ENCODE results near the gene FAM120B.

FAM120B gene

GRCh38 chr6:170440437-170440836, 133.9 kb downstream of the FAM120B start:
- Histone ChIP-seq H3K27ac (ENCODE audit: insufficient read depth, low read depth, low read length, poor library complexity, severe bottlenecking) (no peak overlapping the region), H3K4me1 (ENCODE audit: control insufficient read depth, insufficient read depth, low read length) (peaks cover 35% of the 10 kb centered on the region), H3K9me3 (ENCODE audit: control insufficient read depth, low read length) (no peaks in the 10 kb centered on the region), H3K27me3 (ENCODE audit: control insufficient read depth, insufficient read depth, low read length, poor library complexity, severe bottlenecking) (no peaks in the 10 kb centered on the region), H3K4me3 (ENCODE audit: insufficient read depth, low read depth, low read length) (no peak overlapping the region), H3K36me3 (ENCODE audit: control insufficient read depth, insufficient read depth, low read length) (no peaks in the 10 kb centered on the region)
- 91 to 92% methylated on average over 14 of the region's 14 CpGs for WGBS, 2 experiments

GRCh38 chr6:170441316-170441715, 134.8 kb downstream of the FAM120B start:
- WGBS, 2 experiments = 89 to 100% methylated on average over 3 of the region's 3 CpGs
- Histone ChIP-seq H3K27me3 (ENCODE audit: control insufficient read depth, insufficient read depth, low read length, poor library complexity, severe bottlenecking) (no peaks in the 10 kb centered on the region), H3K4me1 (ENCODE audit: control insufficient read depth, insufficient read depth, low read length) (peaks cover 35% of the 10 kb centered on the region), H3K4me3 (ENCODE audit: insufficient read depth, low read depth, low read length) (no peak overlapping the region), H3K27ac (ENCODE audit: insufficient read depth, low read depth, low read length, poor library complexity, severe bottlenecking) (no peak overlapping the region), H3K36me3 (ENCODE audit: control insufficient read depth, insufficient read depth, low read length) (no peaks in the 10 kb centered on the region), H3K9me3 (ENCODE audit: control insufficient read depth, low read length) (no peaks in the 10 kb centered on the region)

- 91 to 92% methylated on average over 8 of the region's 8 CpGs for WGBS, 2 experiments
Observed at GRCh38 chr6:170442596-170442995, 136.0 kb downstream of the FAM120B start.

DNA sequence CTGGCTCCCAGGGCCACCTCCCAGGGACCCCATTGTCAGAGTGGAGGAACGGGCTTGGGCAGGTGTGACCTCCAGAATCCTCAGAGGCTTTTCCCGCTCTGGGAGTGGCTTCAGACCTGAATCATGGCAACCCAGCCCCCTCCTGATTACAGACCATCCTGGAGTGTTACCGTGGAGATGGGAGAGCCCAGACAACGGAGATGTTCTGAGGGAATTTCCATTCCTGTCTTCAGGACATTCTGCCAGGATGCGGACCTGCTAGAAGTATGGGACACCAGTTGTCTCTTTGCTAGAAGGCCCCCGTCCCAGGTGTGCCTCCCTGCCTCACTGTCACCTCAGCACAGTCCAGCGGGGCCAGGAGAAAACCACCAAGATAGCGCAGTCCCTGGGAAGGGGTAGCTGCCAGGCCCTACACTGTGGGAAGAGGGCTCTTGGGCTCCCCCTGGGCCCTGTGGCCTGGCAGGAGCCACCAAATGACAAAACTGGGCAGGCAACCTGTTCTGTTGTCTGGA, 136.6 kb downstream of the FAM120B start:
- Histone ChIP-seq H3K36me3 (ENCODE audit: control insufficient read depth, insufficient read depth, low read length) (no peaks in the 10 kb centered on the region), H3K4me1 (ENCODE audit: control insufficient read depth, insufficient read depth, low read length) (peaks cover 20% of the 10 kb centered on the region), H3K4me3 (ENCODE audit: insufficient read depth, low read depth, low read length) (no peak overlapping the region), H3K27ac (ENCODE audit: insufficient read depth, low read depth, low read length, poor library complexity, severe bottlenecking) (no peak overlapping the region), H3K27me3 (ENCODE audit: control insufficient read depth, insufficient read depth, low read length, poor library complexity, severe bottlenecking) (no peaks in the 10 kb centered on the region), H3K9me3 (ENCODE audit: control insufficient read depth, low read length) (no peaks in the 10 kb centered on the region)
- 88 to 89% methylated on average over 8 of the region's 8 CpGs for WGBS, 2 experiments

More at GRCh38 chr6:170442596-170442995, 136.0 kb downstream of the FAM120B start:
- Histone ChIP-seq H3K27me3 (ENCODE audit: control insufficient read depth, insufficient read depth, low read length, poor library complexity, severe bottlenecking) (no peaks in the 10 kb centered on the region), H3K36me3 (ENCODE audit: control insufficient read depth, insufficient read depth, low read length) (no peaks in the 10 kb centered on the region), H3K4me1 (ENCODE audit: control insufficient read depth, insufficient read depth, low read length) (peaks cover 26% of the 10 kb centered on the region), H3K4me3 (ENCODE audit: insufficient read depth, low read depth, low read length) (no peak overlapping the region), H3K9me3 (ENCODE audit: control insufficient read depth, low read length) (no peaks in the 10 kb centered on the region), H3K27ac (ENCODE audit: insufficient read depth, low read depth, low read length, poor library complexity, severe bottlenecking) (no peak overlapping the region)

DNA sequence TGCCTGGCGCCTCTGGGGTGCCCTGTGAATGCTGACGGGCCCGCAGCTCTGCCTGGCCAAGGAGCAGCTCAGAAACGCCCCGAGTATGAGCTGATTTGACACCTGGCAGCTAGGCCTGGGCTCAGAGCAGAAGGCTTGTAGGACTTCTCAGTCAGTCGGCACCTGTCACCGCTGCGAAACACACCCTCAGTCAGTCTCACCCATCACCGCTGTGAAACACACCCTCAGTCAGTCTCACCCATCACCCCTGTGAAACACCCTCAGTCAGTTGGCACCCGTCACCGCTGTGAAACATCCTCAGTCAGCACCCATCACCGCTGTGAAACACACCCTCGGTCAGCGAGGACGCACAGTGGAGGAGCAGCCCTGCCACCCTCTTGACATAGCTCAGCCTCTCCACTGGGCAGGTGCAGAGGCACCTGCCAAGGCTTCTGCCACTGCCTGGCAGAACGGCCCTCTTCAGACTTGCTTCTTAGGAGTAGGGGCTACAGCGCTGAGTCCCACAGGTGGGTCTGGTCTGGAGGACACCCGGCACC, 137.6 kb downstream of the FAM120B start:
- H3K4me3 ChIP-seq (ENCODE audit: insufficient read depth, low read depth, low read length) = no peak overlapping the region
- 90 to 91% methylated on average over 18 of the region's 18 CpGs for WGBS, 2 experiments
- no peak overlapping the region for H3K27ac ChIP-seq (ENCODE audit: insufficient read depth, low read depth, low read length, poor library complexity, severe bottlenecking)
- H3K27me3 ChIP-seq (ENCODE audit: control insufficient read depth, insufficient read depth, low read length, poor library complexity, severe bottlenecking) = no peaks in the 10 kb centered on the region
- no peaks in the 10 kb centered on the region for H3K9me3 ChIP-seq (ENCODE audit: control insufficient read depth, low read length)
- peaks cover 19% of the 10 kb centered on the region for H3K4me1 ChIP-seq (ENCODE audit: control insufficient read depth, insufficient read depth, low read length)
- H3K36me3 ChIP-seq (ENCODE audit: control insufficient read depth, insufficient read depth, low read length) = no peaks in the 10 kb centered on the region

DNA sequence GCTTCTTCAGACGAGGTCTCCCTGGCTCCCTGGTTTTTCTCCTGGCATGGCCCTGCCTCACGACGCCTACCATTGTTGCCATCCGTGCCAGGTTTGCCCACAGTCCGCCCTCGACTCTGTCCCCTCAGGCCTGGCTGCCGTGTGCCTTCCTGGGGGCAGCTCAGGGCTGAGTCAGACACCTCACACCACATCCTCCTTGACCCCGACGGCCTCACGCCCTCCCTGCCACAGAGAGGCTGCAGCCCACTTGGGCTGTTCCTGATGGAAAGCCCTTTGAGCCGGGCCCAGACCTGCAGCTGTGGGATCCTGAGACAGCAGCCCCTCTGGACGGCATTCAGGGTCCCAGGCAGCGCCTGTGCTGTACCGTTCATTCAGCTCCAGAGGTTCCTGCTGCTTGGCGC, 138.3 kb downstream of the FAM120B start:
- no peak overlapping the region for H3K27ac ChIP-seq (ENCODE audit: insufficient read depth, low read depth, low read length, poor library complexity, severe bottlenecking)
- H3K36me3 ChIP-seq (ENCODE audit: control insufficient read depth, insufficient read depth, low read length) = no peaks in the 10 kb centered on the region
- 86 to 89% methylated on average over 15 of the region's 15 CpGs for WGBS, 2 experiments
- no peaks in the 10 kb centered on the region for H3K27me3 ChIP-seq (ENCODE audit: control insufficient read depth, insufficient read depth, low read length, poor library complexity, severe bottlenecking)
- H3K4me3 ChIP-seq (ENCODE audit: insufficient read depth, low read depth, low read length) = no peak overlapping the region
- H3K9me3 ChIP-seq (ENCODE audit: control insufficient read depth, low read length) = no peaks in the 10 kb centered on the region
- H3K4me1 ChIP-seq (ENCODE audit: control insufficient read depth, insufficient read depth, low read length) = peaks cover 12% of the 10 kb centered on the region

GRCh38 chr6:170445487-170445886, 138.9 kb downstream of the FAM120B start:
- no peak overlapping the region for H3K27ac ChIP-seq (ENCODE audit: insufficient read depth, low read depth, low read length, poor library complexity, severe bottlenecking)
- H3K4me3 ChIP-seq (ENCODE audit: insufficient read depth, low read depth, low read length) = no peak overlapping the region
- WGBS, 2 experiments = 96% methylated on average over 17 of the region's 17 CpGs

DNA sequence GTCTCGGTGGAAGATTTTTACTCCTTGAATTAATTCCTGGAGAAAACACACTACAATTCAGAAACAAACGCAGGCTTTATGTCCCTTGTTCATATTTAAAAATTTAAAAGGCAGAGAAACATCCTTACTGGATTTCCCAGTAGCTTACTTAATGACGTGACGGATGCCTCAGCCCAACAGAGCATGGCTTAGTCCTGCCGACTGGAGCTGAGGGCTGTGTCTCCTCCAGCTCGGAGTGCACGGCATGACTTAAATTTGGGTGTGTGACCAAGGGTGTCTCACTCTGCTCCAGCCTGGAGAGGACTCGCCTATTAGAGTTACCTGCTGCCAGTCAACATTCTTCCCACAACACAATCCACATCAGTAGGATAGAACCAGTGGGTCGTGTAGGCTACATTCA, 139.4 kb downstream of the FAM120B start:
- Histone ChIP-seq H3K4me1 (ENCODE audit: control insufficient read depth, insufficient read depth, low read length) (peaks cover 8% of the 10 kb centered on the region), H3K27me3 (ENCODE audit: control insufficient read depth, insufficient read depth, low read length, poor library complexity, severe bottlenecking) (no peaks in the 10 kb centered on the region), H3K9me3 (ENCODE audit: control insufficient read depth, low read length) (no peaks in the 10 kb centered on the region), H3K4me3 (ENCODE audit: insufficient read depth, low read depth, low read length) (no peak overlapping the region), H3K27ac (ENCODE audit: insufficient read depth, low read depth, low read length, poor library complexity, severe bottlenecking) (no peak overlapping the region), H3K36me3 (ENCODE audit: control insufficient read depth, insufficient read depth, low read length) (no peaks in the 10 kb centered on the region)
- 95 to 97% methylated on average over 9 of the region's 9 CpGs for WGBS, 2 experiments

More at GRCh38 chr6:170445487-170445886, 138.9 kb downstream of the FAM120B start:
- Histone ChIP-seq H3K36me3 (ENCODE audit: control insufficient read depth, insufficient read depth, low read length) (no peaks in the 10 kb centered on the region), H3K4me1 (ENCODE audit: control insufficient read depth, insufficient read depth, low read length) (peaks cover 8% of the 10 kb centered on the region), H3K27me3 (ENCODE audit: control insufficient read depth, insufficient read depth, low read length, poor library complexity, severe bottlenecking) (no peaks in the 10 kb centered on the region), H3K9me3 (ENCODE audit: control insufficient read depth, low read length) (no peaks in the 10 kb centered on the region)

- Histone ChIP-seq H3K27ac (ENCODE audit: insufficient read depth, low read depth, low read length, poor library complexity, severe bottlenecking) (no peak overlapping the region), H3K36me3 (ENCODE audit: control insufficient read depth, insufficient read depth, low read length) (no peaks in the 10 kb centered on the region), H3K4me3 (ENCODE audit: insufficient read depth, low read depth, low read length) (no peak overlapping the region), H3K4me1 (ENCODE audit: control insufficient read depth, insufficient read depth, low read length) (peaks cover 8% of the 10 kb centered on the region), H3K27me3 (ENCODE audit: control insufficient read depth, insufficient read depth, low read length, poor library complexity, severe bottlenecking) (no peaks in the 10 kb centered on the region), H3K9me3 (ENCODE audit: control insufficient read depth, low read length) (no peaks in the 10 kb centered on the region)
- WGBS, 2 experiments = 91 to 93% methylated on average over 15 of the region's 15 CpGs
Observed at GRCh38 chr6:170446841-170447560, 140.4 kb downstream of the FAM120B start.

GRCh38 chr6:170447561-170447930, 141.0 kb downstream of the FAM120B start:
- WGBS, 2 experiments = 96 to 97% methylated on average over 14 of the region's 14 CpGs
- H3K9me3 ChIP-seq (ENCODE audit: control insufficient read depth, low read length) = no peaks in the 10 kb centered on the region

More at GRCh38 chr6:170447561-170447930, 141.0 kb downstream of the FAM120B start:
- H3K27me3 ChIP-seq (ENCODE audit: control insufficient read depth, insufficient read depth, low read length, poor library complexity, severe bottlenecking) = no peaks in the 10 kb centered on the region
- H3K27ac ChIP-seq (ENCODE audit: insufficient read depth, low read depth, low read length, poor library complexity, severe bottlenecking) = no peak overlapping the region
- H3K4me1 ChIP-seq (ENCODE audit: control insufficient read depth, insufficient read depth, low read length) = peaks cover 8% of the 10 kb centered on the region
- H3K4me3 ChIP-seq (ENCODE audit: insufficient read depth, low read depth, low read length) = no peak overlapping the region
- no peaks in the 10 kb centered on the region for H3K36me3 ChIP-seq (ENCODE audit: control insufficient read depth, insufficient read depth, low read length)

All from ectodermal cell (in vitro differentiated cells).